Measurements from ENCODE around the gene WDR31.
A peak's percentile ranks its signal among the peaks of the same experiment; 100 is the strongest.

DNA sequence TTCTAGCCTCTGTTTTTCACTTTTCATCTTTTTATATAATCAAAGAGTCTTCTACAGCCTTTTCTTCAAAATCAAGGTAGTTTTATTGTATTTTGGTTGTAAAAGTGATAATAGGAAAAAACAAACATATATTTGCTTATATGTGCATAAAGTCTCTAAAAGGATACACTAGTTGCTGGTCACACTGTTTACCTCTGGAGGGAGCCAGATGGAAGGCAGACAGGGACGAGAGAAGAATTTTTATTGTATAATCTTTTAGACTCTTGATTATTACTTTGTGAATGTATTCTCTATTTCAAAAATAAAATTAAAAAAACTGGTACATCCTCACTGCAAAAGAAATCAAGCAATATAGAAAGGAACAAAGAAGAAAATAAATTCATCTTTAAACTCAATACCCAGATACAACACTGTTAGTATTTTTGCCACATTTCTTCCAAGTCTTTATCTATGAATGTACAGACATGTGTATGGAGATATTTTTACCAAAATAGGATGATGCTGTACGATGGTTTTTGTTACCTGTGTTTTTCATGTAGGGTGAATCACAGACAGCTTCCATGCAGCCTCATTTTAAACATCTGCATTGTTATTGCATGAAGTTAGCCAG lies 30.8 kb downstream of the WDR31 start:
- TF ChIP-seq CTCF (IDR thresholded peaks at IDR 0.05) (peak; percentile 81), FOSL2 (IDR thresholded peaks at IDR 0.05) (no peak), FOSL2 (CRISPR knock-in tag; IDR thresholded peaks at IDR 0.05) (no peak), RFX5 (IDR thresholded peaks at IDR 0.05) (no peak), ZFP36 (IDR thresholded peaks at IDR 0.05; ENCODE audit: borderline replicate concordance, partially characterized antibody) (no peak), CBX2 (IDR thresholded peaks at IDR 0.05; ENCODE audit: borderline replicate concordance, low read depth) (no peak), POLR2A (IDR thresholded peaks at IDR 0.05; ENCODE audit: low read length) (no peak), EP300 (IDR thresholded peaks at IDR 0.05) (no peak), JUN (IDR thresholded peaks at IDR 0.05) (no peak), ELK1 (IDR thresholded peaks at IDR 0.05; ENCODE audit: low read depth, low read length) (no peak)
- TF ChIP-seq, protein P1, sequence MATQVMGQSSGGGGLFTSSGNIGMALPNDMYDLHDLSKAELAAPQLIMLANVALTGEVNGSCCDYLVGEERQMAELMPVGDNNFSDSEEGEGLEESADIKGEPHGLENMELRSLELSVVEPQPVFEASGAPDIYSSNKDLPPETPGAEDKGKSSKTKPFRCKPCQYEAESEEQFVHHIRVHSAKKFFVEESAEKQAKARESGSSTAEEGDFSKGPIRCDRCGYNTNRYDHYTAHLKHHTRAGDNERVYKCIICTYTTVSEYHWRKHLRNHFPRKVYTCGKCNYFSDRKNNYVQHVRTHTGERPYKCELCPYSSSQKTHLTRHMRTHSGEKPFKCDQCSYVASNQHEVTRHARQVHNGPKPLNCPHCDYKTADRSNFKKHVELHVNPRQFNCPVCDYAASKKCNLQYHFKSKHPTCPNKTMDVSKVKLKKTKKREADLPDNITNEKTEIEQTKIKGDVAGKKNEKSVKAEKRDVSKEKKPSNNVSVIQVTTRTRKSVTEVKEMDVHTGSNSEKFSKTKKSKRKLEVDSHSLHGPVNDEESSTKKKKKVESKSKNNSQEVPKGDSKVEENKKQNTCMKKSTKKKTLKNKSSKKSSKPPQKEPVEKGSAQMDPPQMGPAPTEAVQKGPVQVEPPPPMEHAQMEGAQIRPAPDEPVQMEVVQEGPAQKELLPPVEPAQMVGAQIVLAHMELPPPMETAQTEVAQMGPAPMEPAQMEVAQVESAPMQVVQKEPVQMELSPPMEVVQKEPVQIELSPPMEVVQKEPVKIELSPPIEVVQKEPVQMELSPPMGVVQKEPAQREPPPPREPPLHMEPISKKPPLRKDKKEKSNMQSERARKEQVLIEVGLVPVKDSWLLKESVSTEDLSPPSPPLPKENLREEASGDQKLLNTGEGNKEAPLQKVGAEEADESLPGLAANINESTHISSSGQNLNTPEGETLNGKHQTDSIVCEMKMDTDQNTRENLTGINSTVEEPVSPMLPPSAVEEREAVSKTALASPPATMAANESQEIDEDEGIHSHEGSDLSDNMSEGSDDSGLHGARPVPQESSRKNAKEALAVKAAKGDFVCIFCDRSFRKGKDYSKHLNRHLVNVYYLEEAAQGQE (IDR thresholded peaks at IDR 0.05): no peak

Measured in A549 (cell line).